HG03378 (cell line): ENCODE data around the gene SUV39H1.
"Not testable (repeated sequence)": the region's sequence is repeated elsewhere in the genome, so short reads cannot be mapped to it uniquely, and the experiment has no call there.

Experiments
- ATAC-seq: cut with Tn5 transposase; IDR thresholded peaks from one replicate; pipeline ENCODE4 v1.9.1; 2021; ENCODE audit warnings: mild to moderate bottlenecking, moderate library complexity; ENCODE audit not compliant: unreplicated experiment

Gene SUV39H1

GRCh38 chrX:48684134-48684533 lies 12.4 kb upstream of the SUV39H1 start:
- no peak for ATAC-seq

GRCh38 chrX:48685416-48685815 lies 11.1 kb upstream of the SUV39H1 start:
- no peak for ATAC-seq

- ATAC-seq: no peak
Measured at GRCh38 chrX:48688531-48689150, 7.9 kb upstream of the SUV39H1 start.

- no peak for ATAC-seq
Measured at GRCh38 chrX:48689208-48689920, 7.2 kb upstream of the SUV39H1 start.

- not testable (repeated sequence) for ATAC-seq
Measured at GRCh38 chrX:48691746-48692145, 4.8 kb upstream of the SUV39H1 start.

- no peak for ATAC-seq
Measured at GRCh38 chrX:48694776-48695533, 1.6 kb upstream of the SUV39H1 start.

GRCh38 chrX:48695534-48695896 lies 1.0 kb upstream of the SUV39H1 start:
- ATAC-seq: no peak

- no peak for ATAC-seq
Measured at GRCh38 chrX:48695925-48696300, 621 bp upstream of the SUV39H1 start.

GRCh38 chrX:48696909-48697727 lies 584 bp downstream of the SUV39H1 start:
- ATAC-seq: no peak

- ATAC-seq: no peak
Measured at GRCh38 chrX:48698306-48698705, 1.8 kb downstream of the SUV39H1 start.

- no peak for ATAC-seq
Measured at GRCh38 chrX:48700246-48700645, 3.7 kb downstream of the SUV39H1 start.

- ATAC-seq: no peak
Measured at GRCh38 chrX:48700951-48701653, 4.6 kb downstream of the SUV39H1 start.

- no peak for ATAC-seq
Measured at GRCh38 chrX:48702032-48702431, 5.5 kb downstream of the SUV39H1 start.

GRCh38 chrX:48702716-48703115 lies 6.2 kb downstream of the SUV39H1 start:
- no peak for ATAC-seq

GRCh38 chrX:48703228-48703627 lies 6.7 kb downstream of the SUV39H1 start:
- ATAC-seq: no peak

- no peak for ATAC-seq
Measured at GRCh38 chrX:48703642-48704481, 7.3 kb downstream of the SUV39H1 start.

GRCh38 chrX:48705871-48706270 lies 9.3 kb downstream of the SUV39H1 start:
- ATAC-seq: no peak

- no peak for ATAC-seq
Measured at GRCh38 chrX:48709522-48710112, 13.1 kb downstream of the SUV39H1 start.

- ATAC-seq: no peak
Measured at GRCh38 chrX:48711162-48711928, 14.8 kb downstream of the SUV39H1 start.
